ENCODE results near the gene PODXL.

Gene PODXL

DNA sequence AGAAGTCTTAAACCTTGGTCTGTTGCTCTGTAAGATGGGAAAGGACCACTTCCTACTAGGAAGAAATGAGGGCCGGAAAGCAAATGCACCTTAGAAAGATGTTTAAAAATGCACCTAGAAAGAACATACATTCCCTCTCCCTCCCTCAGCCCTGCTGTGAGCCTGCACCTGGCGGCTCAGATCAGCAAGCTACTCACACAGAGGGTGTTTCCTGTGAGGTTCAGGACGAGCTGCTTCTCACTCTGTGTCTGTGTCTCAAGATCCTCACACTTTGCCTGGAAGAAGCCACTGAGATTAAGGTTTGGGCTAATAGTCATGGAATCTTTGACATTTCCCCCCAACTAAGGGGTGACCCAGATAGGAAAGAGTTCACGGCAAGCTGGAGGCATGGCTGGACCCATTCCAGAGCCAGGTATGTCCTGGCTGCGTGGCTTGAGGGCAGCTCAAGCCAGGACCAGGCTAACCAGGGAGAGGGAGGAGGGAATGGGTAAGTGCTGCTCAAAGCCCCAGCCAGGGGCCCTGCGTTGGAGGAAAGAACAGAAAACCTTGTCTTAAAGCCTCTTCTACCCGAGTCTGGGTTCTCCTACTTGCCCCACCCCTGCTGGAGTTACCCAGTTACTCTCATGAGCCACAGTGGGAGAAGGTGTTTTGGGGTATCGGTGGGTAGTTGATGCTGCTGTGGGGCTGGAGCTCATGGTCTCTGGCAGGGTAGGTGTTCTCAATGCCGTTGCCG, 47.5 kb downstream of the PODXL start:
- no peak for TF ChIP-seq FOXP2 (optimal IDR thresholded peaks at IDR 0.05; ENCODE audit: borderline replicate concordance, extremely low read depth, extremely low read length, insufficient read depth)
- TF ChIP-seq POLR2AphosphoS5 (IDR thresholded peaks at IDR 0.05; ENCODE audit: low read depth, low read length): no peak
- TF ChIP-seq TAF1 (IDR thresholded peaks at IDR 0.05; ENCODE audit: borderline replicate concordance, insufficient read depth, low read length): no peak
- no peak for TF ChIP-seq SIN3A (IDR thresholded peaks at IDR 0.05; ENCODE audit: borderline replicate concordance, insufficient read depth, low read length)
- TF ChIP-seq, protein P1, sequence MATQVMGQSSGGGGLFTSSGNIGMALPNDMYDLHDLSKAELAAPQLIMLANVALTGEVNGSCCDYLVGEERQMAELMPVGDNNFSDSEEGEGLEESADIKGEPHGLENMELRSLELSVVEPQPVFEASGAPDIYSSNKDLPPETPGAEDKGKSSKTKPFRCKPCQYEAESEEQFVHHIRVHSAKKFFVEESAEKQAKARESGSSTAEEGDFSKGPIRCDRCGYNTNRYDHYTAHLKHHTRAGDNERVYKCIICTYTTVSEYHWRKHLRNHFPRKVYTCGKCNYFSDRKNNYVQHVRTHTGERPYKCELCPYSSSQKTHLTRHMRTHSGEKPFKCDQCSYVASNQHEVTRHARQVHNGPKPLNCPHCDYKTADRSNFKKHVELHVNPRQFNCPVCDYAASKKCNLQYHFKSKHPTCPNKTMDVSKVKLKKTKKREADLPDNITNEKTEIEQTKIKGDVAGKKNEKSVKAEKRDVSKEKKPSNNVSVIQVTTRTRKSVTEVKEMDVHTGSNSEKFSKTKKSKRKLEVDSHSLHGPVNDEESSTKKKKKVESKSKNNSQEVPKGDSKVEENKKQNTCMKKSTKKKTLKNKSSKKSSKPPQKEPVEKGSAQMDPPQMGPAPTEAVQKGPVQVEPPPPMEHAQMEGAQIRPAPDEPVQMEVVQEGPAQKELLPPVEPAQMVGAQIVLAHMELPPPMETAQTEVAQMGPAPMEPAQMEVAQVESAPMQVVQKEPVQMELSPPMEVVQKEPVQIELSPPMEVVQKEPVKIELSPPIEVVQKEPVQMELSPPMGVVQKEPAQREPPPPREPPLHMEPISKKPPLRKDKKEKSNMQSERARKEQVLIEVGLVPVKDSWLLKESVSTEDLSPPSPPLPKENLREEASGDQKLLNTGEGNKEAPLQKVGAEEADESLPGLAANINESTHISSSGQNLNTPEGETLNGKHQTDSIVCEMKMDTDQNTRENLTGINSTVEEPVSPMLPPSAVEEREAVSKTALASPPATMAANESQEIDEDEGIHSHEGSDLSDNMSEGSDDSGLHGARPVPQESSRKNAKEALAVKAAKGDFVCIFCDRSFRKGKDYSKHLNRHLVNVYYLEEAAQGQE (IDR thresholded peaks at IDR 0.05; ENCODE audit: insufficient read depth in 1 of 2, low read depth in 2 of 2, low read length in 2 of 2): no peak

DNA sequence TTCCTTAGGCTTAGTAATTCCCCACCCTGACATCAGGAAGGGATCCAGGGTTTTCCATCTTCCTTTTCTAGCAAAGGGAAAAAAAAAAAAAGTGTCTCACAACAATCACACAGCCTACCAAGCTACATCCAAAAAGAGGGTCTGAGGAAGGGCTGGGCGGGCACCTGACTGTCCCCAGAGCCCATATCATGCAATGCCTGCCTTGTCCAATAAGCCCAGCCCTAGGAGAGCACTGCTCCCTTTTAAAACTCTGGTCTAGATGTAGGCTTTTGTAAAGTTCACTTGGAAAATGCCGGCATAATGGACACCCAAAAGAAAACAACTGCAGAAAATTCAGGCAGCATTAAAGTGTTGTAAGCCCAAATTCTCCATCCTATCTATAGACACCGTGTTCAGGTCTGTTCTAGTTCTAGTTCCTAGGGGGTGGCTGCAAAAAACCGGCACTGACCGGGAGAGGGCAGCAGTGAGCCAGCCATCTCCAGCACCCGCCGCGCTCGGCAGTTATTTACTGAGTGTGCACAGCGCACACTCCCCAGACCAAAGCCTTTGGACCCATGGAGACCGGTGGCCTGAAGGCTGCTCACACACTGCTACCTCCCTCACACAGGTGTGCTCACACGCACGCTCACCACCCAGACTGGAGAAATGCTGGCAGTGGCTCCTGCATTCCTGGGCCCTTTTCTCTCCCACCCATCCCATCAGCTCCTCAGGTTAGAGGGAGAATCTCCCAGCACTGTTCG, 48.7 kb downstream of the PODXL start:
- TF ChIP-seq TAF1 (IDR thresholded peaks at IDR 0.05; ENCODE audit: borderline replicate concordance, insufficient read depth, low read length) (no peak), FOXP2 (optimal IDR thresholded peaks at IDR 0.05; ENCODE audit: borderline replicate concordance, extremely low read depth, extremely low read length, insufficient read depth) (peak; percentile 71)

DNA sequence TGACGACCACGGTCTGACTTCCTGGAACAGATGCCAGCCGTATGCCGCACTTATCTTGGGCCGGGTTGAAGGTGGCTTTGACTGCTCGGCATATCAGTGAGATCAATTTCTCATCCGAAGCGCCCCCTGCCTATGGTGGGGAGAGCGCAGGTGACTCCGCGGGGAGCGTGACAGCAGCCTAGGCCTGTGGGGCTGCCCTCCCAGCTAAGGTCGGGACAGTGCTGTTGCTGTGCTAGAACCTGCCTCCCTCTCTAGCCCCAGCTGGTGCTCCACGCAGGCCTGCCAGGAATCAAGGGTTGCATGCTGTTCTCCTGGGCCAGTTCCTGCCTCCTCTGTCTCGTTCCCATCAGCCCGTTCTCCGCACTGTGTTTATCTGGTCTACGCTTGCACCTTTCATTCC, 49.8 kb downstream of the PODXL start:
- no peak for TF ChIP-seq SIN3A (IDR thresholded peaks at IDR 0.05; ENCODE audit: borderline replicate concordance, insufficient read depth, low read length)
- TF ChIP-seq FOXP2 (optimal IDR thresholded peaks at IDR 0.05; ENCODE audit: borderline replicate concordance, extremely low read depth, extremely low read length, insufficient read depth): no peak
- TF ChIP-seq, protein P1 (IDR thresholded peaks at IDR 0.05; ENCODE audit: insufficient read depth in 1 of 2, low read depth in 2 of 2, low read length in 2 of 2): no peak
- TF ChIP-seq POLR2AphosphoS5 (IDR thresholded peaks at IDR 0.05; ENCODE audit: low read depth, low read length): no peak
- no peak for TF ChIP-seq TAF1 (IDR thresholded peaks at IDR 0.05; ENCODE audit: borderline replicate concordance, insufficient read depth, low read length)

DNA sequence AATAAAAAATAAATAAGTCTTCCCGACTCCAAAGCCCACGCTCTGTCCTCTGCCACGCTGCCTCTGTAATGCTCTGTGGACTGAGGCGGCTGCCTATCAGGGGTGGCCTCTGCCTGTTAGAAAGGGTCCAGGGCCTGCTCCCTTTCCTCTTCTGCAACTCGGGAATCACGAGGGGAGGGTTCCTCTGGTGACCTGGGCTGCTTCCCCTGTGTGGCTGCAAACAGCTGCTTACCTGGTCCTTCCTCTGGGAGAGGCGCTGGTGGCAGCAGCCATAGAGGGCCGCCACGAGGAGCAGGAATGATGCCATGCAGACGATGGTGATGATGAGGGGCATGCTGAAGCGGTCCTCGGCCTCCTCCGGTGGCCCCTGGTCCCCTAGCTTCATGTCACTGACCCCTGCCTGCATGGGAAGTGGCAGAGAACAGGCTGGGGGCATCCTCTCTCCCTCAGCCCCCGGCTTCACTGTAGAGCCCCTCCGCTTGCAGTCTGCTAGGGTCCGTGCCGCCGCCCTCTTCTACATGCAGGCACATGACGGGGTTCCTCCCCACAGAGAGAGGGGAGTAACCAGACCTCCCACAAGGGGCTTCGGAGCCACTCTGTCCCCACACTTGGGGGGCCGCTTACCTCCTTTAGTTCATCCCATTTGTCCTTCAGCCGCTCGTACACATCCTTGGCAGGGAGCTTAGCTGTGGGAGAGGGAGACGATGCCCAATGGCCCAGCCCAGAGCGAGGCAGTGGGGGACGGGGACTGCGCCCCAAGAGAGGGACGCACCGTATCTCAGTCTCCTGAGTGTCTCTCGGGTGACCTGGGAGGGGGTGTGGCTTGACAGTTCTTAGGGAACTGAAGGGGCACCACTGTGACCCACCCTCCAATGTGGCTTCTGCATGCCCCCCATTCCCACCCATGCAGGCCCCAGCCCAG, 50.5 kb downstream of the PODXL start:
- TF ChIP-seq, protein P1 (IDR thresholded peaks at IDR 0.05; ENCODE audit: insufficient read depth in 1 of 2, low read depth in 2 of 2, low read length in 2 of 2): no peak
- TF ChIP-seq TAF1 (IDR thresholded peaks at IDR 0.05; ENCODE audit: borderline replicate concordance, insufficient read depth, low read length): no peak
- no peak for TF ChIP-seq SIN3A (IDR thresholded peaks at IDR 0.05; ENCODE audit: borderline replicate concordance, insufficient read depth, low read length)
- no peak for TF ChIP-seq POLR2AphosphoS5 (IDR thresholded peaks at IDR 0.05; ENCODE audit: low read depth, low read length)
- no peak for TF ChIP-seq FOXP2 (optimal IDR thresholded peaks at IDR 0.05; ENCODE audit: borderline replicate concordance, extremely low read depth, extremely low read length, insufficient read depth)
